HG03103 (cell line): ENCODE data around the gene NLRP2B.
"Not testable (repeated sequence)": the region's sequence is repeated elsewhere in the genome, so short reads cannot be mapped to it uniquely, and the experiment has no call there.

Experiments
- ATAC-seq: cut with Tn5 transposase; IDR thresholded peaks from one replicate; pipeline ENCODE4 v1.9.1; 2021; ENCODE audit warnings: low read depth; ENCODE audit not compliant: unreplicated experiment

NLRP2B gene

GRCh38 chrX:57680160-57680559 lies at the start of gene NLRP2B:
Gene NLRP2B, minus strand, starts transcription at chrX:57680260.
- ATAC-seq: no peak

GRCh38 chrX:57725995-57726394 lies 45.9 kb upstream of the NLRP2B start:
- ATAC-seq: not testable (repeated sequence)

GRCh38 chrX:57681341-57681740 lies 1.3 kb upstream of the NLRP2B start:
- no peak for ATAC-seq

- ATAC-seq: no peak
Observed at GRCh38 chrX:57678686-57679428, 1.2 kb downstream of the NLRP2B start.

GRCh38 chrX:57677132-57677858 lies 2.8 kb downstream of the NLRP2B start:
- no peak for ATAC-seq

GRCh38 chrX:57675320-57675719 lies 4.7 kb downstream of the NLRP2B start:
- no peak for ATAC-seq

GRCh38 chrX:57674861-57675260 lies 5.2 kb downstream of the NLRP2B start:
- no peak for ATAC-seq

GRCh38 chrX:57669961-57670360 lies 10.1 kb downstream of the NLRP2B start:
- ATAC-seq: no peak

GRCh38 chrX:57667010-57667409 lies 13.1 kb downstream of the NLRP2B start:
- ATAC-seq: no peak

GRCh38 chrX:57655065-57655464 lies 25.0 kb downstream of the NLRP2B start:
- ATAC-seq: no peak

GRCh38 chrX:57652705-57653104 lies 27.4 kb downstream of the NLRP2B start:
- ATAC-seq: no peak

- no peak for ATAC-seq
Observed at GRCh38 chrX:57651169-57651919, 28.7 kb downstream of the NLRP2B start.

- no peak for ATAC-seq
Observed at GRCh38 chrX:57647020-57647419, 33.0 kb downstream of the NLRP2B start.

- no peak for ATAC-seq
Observed at GRCh38 chrX:57643698-57644097, 36.4 kb downstream of the NLRP2B start.

GRCh38 chrX:57641338-57641737 lies 38.7 kb downstream of the NLRP2B start:
- no peak for ATAC-seq

- no peak for ATAC-seq
Observed at GRCh38 chrX:57640674-57641016, 39.4 kb downstream of the NLRP2B start.

- ATAC-seq: not testable (repeated sequence)
Observed at GRCh38 chrX:57629438-57629837, 50.6 kb downstream of the NLRP2B start.
